H1 (cell line): Measurements from ENCODE around the gene ST8SIA2. TPM values are rescaled to one million over a fixed set of nuclear protein-coding genes. Genes with fewer than 3 reads are reported as not detected.

Source experiments
- CTCF ChIA-PET: fragments of 300-600 bp; sonication (Branson Sonifier 250); formaldehyde crosslinking; loops from one replicate; lab custom pipeline; 2021; ENCODE audit not compliant: partially characterized antibody; lab: Charles Lee
- POLR2A ChIA-PET: fragments of 300-600 bp; sonication (Branson Sonifier 250); formaldehyde crosslinking; loops from one replicate; lab custom pipeline; 2021; ENCODE audit warnings: inconsistent platforms; ENCODE audit not compliant: partially characterized antibody; lab: Charles Lee
- DNase-seq, 2 experiments: peaks; one replicate each; pipeline versions ENCODE4 v3.0.0 to v3.0.0-alpha.2; 2010 to 2022; ENCODE audit warnings: low spot score in 2 of 2, low read depth in 1 of 2, mixed read lengths in 1 of 2
- FAIRE-seq: peaks from 2 replicates; lab custom pipeline; 2011; peaks lifted over from hg19 to GRCh38; lab: Jason Lieb, UNC
- H2AFZ ChIP-seq: 2 replicates; pipeline ENCODE4 v1.8.1; 2012; ENCODE audit warnings: low read length, inconsistent platforms
- H2AK5ac ChIP-seq: 2 replicates; pipeline ENCODE4 v1.6.1; 2013; ENCODE audit warnings: low read depth, low read length
- H2BK120ac ChIP-seq: replicated peaks from 2 replicates; pipeline ENCODE3; 2013; ENCODE audit warnings: low read depth, low read length, inconsistent platforms
- H2BK12ac ChIP-seq: 2 replicates; pipeline ENCODE4 v1.6.1; 2013; ENCODE audit warnings: low read depth, low read length
- H2BK15ac ChIP-seq: 2 replicates; pipeline ENCODE4 v1.6.1; 2013; ENCODE audit warnings: low read length
- H2BK20ac ChIP-seq: 2 replicates; pipeline ENCODE4 v1.6.1; 2013; ENCODE audit warnings: low read length
- H2BK5ac ChIP-seq: 2 replicates; pipeline ENCODE4 v1.6.1; 2013; ENCODE audit warnings: low read depth, low read length
- H3K14ac ChIP-seq: 2 replicates; pipeline ENCODE4 v1.6.1; 2013; ENCODE audit warnings: inconsistent platforms; ENCODE audit not compliant: insufficient read length
- H3K18ac ChIP-seq: 2 replicates; pipeline ENCODE4 v1.6.1; 2013; ENCODE audit warnings: low read length; ENCODE audit errors: extremely low read depth
- H3K23ac ChIP-seq: 2 replicates; pipeline ENCODE4 v1.6.1; 2013; ENCODE audit warnings: inconsistent platforms; ENCODE audit not compliant: insufficient read length
- H3K23me2 ChIP-seq: 2 replicates; pipeline ENCODE4 v1.6.1; 2013; ENCODE audit warnings: low read depth, low read length
- H3K27ac ChIP-seq: 2 replicates; pipeline ENCODE4 v1.6.1; 2011; ENCODE audit warnings: low read depth, low read length, inconsistent platforms
- H3K27me3 ChIP-seq, 4 experiments: replicated peaks in 1 of 4; 1 replicate in 1 of 4; 2 replicates in 3 of 4; pipeline versions ENCODE4 v1.6.1 to v1.8.1; 2011 to 2013; ENCODE audit warnings: low read length in 3 of 4, mild to moderate bottlenecking in 3 of 4, inconsistent platforms in 2 of 4, mixed read lengths in 2 of 4, moderate library complexity in 1 of 4; ENCODE audit not compliant: control insufficient read depth in 3 of 4, insufficient read depth in 3 of 4; ENCODE audit errors: extremely low read depth in 1 of 4
- H3K36me3 ChIP-seq, 4 experiments: 2 replicates each; pipeline versions ENCODE4 v1.6.1 to v1.8.1; 2011 to 2013; ENCODE audit warnings: mild to moderate bottlenecking in 4 of 4, low read length in 3 of 4, moderate library complexity in 2 of 4, control low read depth in 1 of 4, inconsistent platforms in 1 of 4; ENCODE audit not compliant: insufficient read depth in 4 of 4, control insufficient read depth in 2 of 4
- H3K4ac ChIP-seq: replicated peaks from 2 replicates; pipeline ENCODE3; 2013; ENCODE audit warnings: low read length, low read depth, mixed read lengths, inconsistent platforms; ENCODE audit not compliant: insufficient read length
- H3K4me1 ChIP-seq, 4 experiments: replicated peaks in 1 of 4; 1 replicate in 1 of 4; 2 replicates in 3 of 4; pipeline versions ENCODE4 v1.6.1 to v1.8.1; 2011 to 2013; ENCODE audit warnings: low read length in 3 of 4, inconsistent platforms in 2 of 4, mixed read lengths in 1 of 4; ENCODE audit not compliant: insufficient read depth in 4 of 4, control insufficient read depth in 3 of 4
- H3K4me2 ChIP-seq, 2 experiments: 2 replicates each; pipeline versions ENCODE4 v1.6.1 to v1.8.1; 2011 to 2013; ENCODE audit warnings: low read depth in 2 of 2, low read length in 2 of 2, control low read depth in 1 of 2, inconsistent platforms in 1 of 2, mild to moderate bottlenecking in 1 of 2; ENCODE audit not compliant: insufficient read depth in 1 of 2
- H3K4me3 ChIP-seq, 4 experiments: fragments of 200-600, 300-600 bp in 1 of 4; sonication (generic), shearing (Covaris generic), sonication (Bioruptor Twin) in 1 of 4; 2 replicates each; pipeline versions ENCODE4 v1.5.1 to v1.8.1; 2011 to 2016; ENCODE audit warnings: low read length in 4 of 4, low read depth in 3 of 4, control low read depth in 2 of 4, inconsistent platforms in 2 of 4, mild to moderate bottlenecking in 2 of 4, mixed read lengths in 1 of 4, moderate library complexity in 1 of 4; ENCODE audit not compliant: insufficient read depth in 2 of 4; ENCODE audit errors: extremely low read depth in 1 of 4
- H3K56ac ChIP-seq: replicated peaks from 2 replicates; pipeline ENCODE3; 2013; ENCODE audit warnings: low read depth, mild to moderate bottlenecking, mixed read lengths, low read length, inconsistent platforms; ENCODE audit not compliant: insufficient read length
- H3K79me1 ChIP-seq: 2 replicates; pipeline ENCODE4 v1.6.1; 2013; ENCODE audit warnings: low read depth, low read length, control low read depth
- H3K79me2 ChIP-seq, 2 experiments: 2 replicates each; pipeline versions ENCODE4 v1.6.1 to v1.8.1; 2012 to 2013; ENCODE audit warnings: low read length in 2 of 2, mild to moderate bottlenecking in 2 of 2, inconsistent platforms in 1 of 2; ENCODE audit not compliant: insufficient read depth in 2 of 2, control insufficient read depth in 1 of 2
- H3K9ac ChIP-seq, 4 experiments: replicated peaks in 1 of 4; 1 replicate in 1 of 4; 2 replicates in 3 of 4; pipeline versions ENCODE4 v1.6.1 to v1.8.1; 2011 to 2013; ENCODE audit warnings: low read depth in 3 of 4, low read length in 3 of 4, control low read depth in 2 of 4, mild to moderate bottlenecking in 2 of 4, moderate library complexity in 2 of 4, inconsistent platforms in 1 of 4; ENCODE audit errors: extremely low read depth in 1 of 4
- H3K9me3 ChIP-seq, 2 experiments: 2 replicates each; pipeline versions ENCODE4 v1.6.1 to v1.8.1; 2012 to 2013; ENCODE audit warnings: mild to moderate bottlenecking in 2 of 2, moderate library complexity in 2 of 2, control low read depth in 1 of 2, inconsistent platforms in 1 of 2, low read depth in 1 of 2, low read length in 1 of 2, mixed read lengths in 1 of 2; ENCODE audit not compliant: insufficient read depth in 2 of 2
- H4K20me1 ChIP-seq, 2 experiments: replicated peaks in 1 of 2; 2 replicates each; pipeline versions ENCODE3 to v1.8.1; 2011 to 2013; ENCODE audit warnings: inconsistent platforms in 2 of 2, low read length in 2 of 2, mild to moderate bottlenecking in 1 of 2; ENCODE audit not compliant: insufficient read depth in 2 of 2, control insufficient read depth in 1 of 2
- H4K5ac ChIP-seq: 2 replicates; pipeline ENCODE4 v1.6.1; 2013; ENCODE audit warnings: low read length, low read depth, mixed read lengths, inconsistent platforms; ENCODE audit not compliant: insufficient read length
- H4K8ac ChIP-seq: 2 replicates; pipeline ENCODE4 v1.8.0; 2013; ENCODE audit warnings: mild to moderate bottlenecking, moderate library complexity, low read length, inconsistent platforms; ENCODE audit not compliant: insufficient read depth; ENCODE audit errors: extremely low read depth
- H4K91ac ChIP-seq: replicated peaks from 2 replicates; pipeline ENCODE3; 2013; ENCODE audit warnings: low read length, mixed read lengths, inconsistent platforms; ENCODE audit not compliant: insufficient read length
- CTBP2 ChIP-seq: IDR thresholded peaks from 2 replicates; pipeline ENCODE4 v1.7.0; 2011; ENCODE audit warnings: borderline replicate concordance, mild to moderate bottlenecking, moderate library complexity, mixed read lengths, low read length; ENCODE audit not compliant: insufficient read depth, insufficient read length
- FOSL1 ChIP-seq: IDR thresholded peaks from 2 replicates; pipeline ENCODE4 v1.6.1; 2011; ENCODE audit warnings: mild to moderate bottlenecking, low read depth, low read length, moderate library complexity; ENCODE audit not compliant: insufficient read depth
- HDAC6 ChIP-seq: IDR thresholded peaks from one replicate; pipeline ENCODE4 v1.7.1; 2012; ENCODE audit warnings: low read depth, mild to moderate bottlenecking, inconsistent platforms, low read length, moderate library complexity
- RXRA ChIP-seq: IDR thresholded peaks from 2 replicates; pipeline ENCODE4 v1.6.1; 2011; ENCODE audit warnings: low read depth, mild to moderate bottlenecking, low read length, moderate library complexity; ENCODE audit not compliant: insufficient read depth
- WGBS, 2 experiments: shearing (Covaris generic) in 1 of 2; methylation state at CpG; one replicate each; pipeline versions ENCODE4 v1.1.6 to v1.1.7; 2013 to 2015; ENCODE audit warnings: low lambda C conversion rate in 2 of 2, mixed read lengths in 2 of 2, inconsistent platforms in 1 of 2, low coverage in 1 of 2, missing lambda C conversion rate in 1 of 2; ENCODE audit not compliant: insufficient replicate concordance in 2 of 2, insufficient coverage in 1 of 2, insufficient read length in 1 of 2; ENCODE audit errors: extremely low coverage in 1 of 2, missing lambda C conversion rate in 1 of 2; 5-methylcytosine and 5-hydroxymethylcytosine counted together
- polyA plus RNA-seq, 7 experiments: library from polyadenylated mRNA; depleted of rRNA in 3 of 7; stranded (reverse) in 5 of 7; unstranded in 2 of 7; fragments of >200 nt in 5 of 7; fragments of 200-250 nt in 2 of 7; gene quantifications; 1 replicate in 5 of 7; 2 replicates in 1 of 7; 4 replicates in 1 of 7; pipeline versions ENCODE4 v1.2.1 to v1.2.3, GENCODE V29; 2011 to 2013; ENCODE audit warnings: missing spikeins in 2 of 7, mixed read lengths in 2 of 7
- total RNA-seq: library from RNA; stranded (reverse); fragmentation: NEBNext Ultra II Directional; extraction: Animal tissue kit (Norgen Biotek cat#: 25700); gene quantifications from 2 replicates; pipeline ENCODE4 v1.2.1, GENCODE V29; 2021
- TF ChIP-seq, protein P1 (sequence below): IDR thresholded peaks from 2 replicates; pipeline ENCODE4 v1.6.1; 2012; ENCODE audit warnings: inconsistent platforms

ST8SIA2 gene
- total and polyA plus RNA-seq, 2 of the 8 experiments (the other 6 are each of a cell fraction or from before 2014, with no cell fraction given): 3.0 to 4.5 TPM

DNA sequence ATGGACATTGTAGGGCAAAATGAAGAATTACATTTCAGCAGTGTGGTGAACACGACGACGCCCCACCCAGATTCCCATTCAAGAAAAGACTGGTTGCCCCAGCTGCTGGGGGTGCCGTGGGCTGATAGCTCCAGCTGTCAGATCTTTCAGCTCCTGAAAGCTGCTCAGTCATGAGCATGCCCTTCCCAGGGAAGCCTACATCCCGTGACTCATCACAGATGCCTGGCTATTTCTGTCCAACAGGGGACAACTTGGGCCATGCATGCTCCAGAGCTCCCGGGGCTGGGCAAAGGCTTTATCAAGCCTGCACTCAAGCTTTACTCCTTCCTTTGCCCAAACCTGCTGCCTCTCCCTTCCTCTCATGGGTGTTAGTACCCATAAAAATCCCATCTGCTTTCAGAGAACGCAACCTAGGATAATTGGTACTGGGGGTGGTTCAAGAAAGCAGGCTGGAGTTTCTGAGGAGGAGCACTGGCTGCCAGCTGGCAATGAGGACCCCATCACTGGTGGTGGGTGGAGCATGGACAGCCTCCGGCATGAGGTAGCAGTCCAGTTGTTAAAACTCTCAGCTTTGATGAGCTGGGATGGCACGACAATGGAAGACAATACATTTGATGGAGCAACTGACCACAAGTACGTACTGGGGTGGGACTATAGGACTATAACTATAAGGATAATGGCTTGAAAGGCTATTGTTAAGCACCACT lies 16.4 kb upstream of the ST8SIA2 start:
- FAIRE-seq (no peak), DNase-seq (no peak)
- 90% methylated on average over 10 of the region's 10 CpGs; no CpG with 5 or more reads in 1 of the 2 experiments for WGBS, 2 experiments
- H2BK20ac ChIP-seq: no peak overlapping the region
- H2AFZ ChIP-seq: no peak overlapping the region
- H3K14ac ChIP-seq: no peak overlapping the region
- H2BK12ac ChIP-seq: no peak overlapping the region
- TF ChIP-seq FOSL1 (no peak), CTBP2 (no peak), HDAC6 (no peak), RXRA (no peak)
- TF ChIP-seq, protein P1, sequence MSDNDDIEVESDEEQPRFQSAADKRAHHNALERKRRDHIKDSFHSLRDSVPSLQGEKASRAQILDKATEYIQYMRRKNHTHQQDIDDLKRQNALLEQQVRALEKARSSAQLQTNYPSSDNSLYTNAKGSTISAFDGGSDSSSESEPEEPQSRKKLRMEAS: no peak
- H4K20me1 ChIP-seq: no peaks in the 10 kb centered on the region
- ChIA-PET POLR2A (no interaction called here), CTCF (interaction anchor here (0.8 to 1.4 kb wide), 7 partner anchors 9 to 301 kb away, joined by 3 to 8 read pairs (median 3); no protein-coding TSS in a partner anchor)
- H3K23ac ChIP-seq: no peak overlapping the region
- H3K4ac ChIP-seq: no peak overlapping the region
- no peaks in the 10 kb centered on the region for H3K79me2 ChIP-seq
- no peaks in the 10 kb centered on the region for H3K27me3 ChIP-seq
- no peak overlapping the region for H2BK5ac ChIP-seq
- no peak overlapping the region for H2BK15ac ChIP-seq
- H3K4me1 ChIP-seq: no peaks in the 10 kb centered on the region
- no peak overlapping the region for H2BK120ac ChIP-seq
- H4K8ac ChIP-seq: no peak overlapping the region
- H3K56ac ChIP-seq: no peak overlapping the region
- no peak overlapping the region for H3K4me3 ChIP-seq
- H3K9ac ChIP-seq: no peak overlapping the region
- no peak overlapping the region for H3K27ac ChIP-seq
- H3K4me2 ChIP-seq: no peak overlapping the region
- H2AK5ac ChIP-seq: no peak overlapping the region
- no peak overlapping the region for H4K91ac ChIP-seq
- H3K79me1 ChIP-seq: no peaks in the 10 kb centered on the region
- H3K18ac ChIP-seq: no peak overlapping the region
- no peaks in the 10 kb centered on the region for H3K23me2 ChIP-seq
- H3K9me3 ChIP-seq: no peaks in the 10 kb centered on the region
- H3K36me3 ChIP-seq: no peaks in the 10 kb centered on the region
- no peak overlapping the region for H4K5ac ChIP-seq
